ENCODE measurements around the gene TGM3. TPM values are rescaled to one million over a fixed set of nuclear protein-coding genes. Genes with fewer than 3 reads are reported as not detected.

The TGM3 gene
- total RNA-seq, 2 donors from 2014 or later: 0.27 to 0.82 TPM

- TF ChIP-seq CTCF (IDR thresholded peaks at IDR 0.05): no peak
- no peaks in the 10 kb centered on the region for H3K27me3 ChIP-seq
- H3K4me3 ChIP-seq: no peak overlapping the region
- H3K36me3 ChIP-seq: no peaks in the 10 kb centered on the region
- H3K9me3 ChIP-seq: no peaks in the 10 kb centered on the region
- H3K27ac ChIP-seq: no peak overlapping the region
- H3K9ac ChIP-seq (ENCODE audit: low read depth in 2 of 2, low read length in 2 of 2): no peak overlapping the region
- DNase-seq: no peak
- H3K4me1 ChIP-seq: no peaks in the 10 kb centered on the region
- intact Hi-C loops (cut with DNase I): no loop called here
Observed at GRCh38 chr20:2292416-2293110, 3.2 kb upstream of the TGM3 start.

GRCh38 chr20:2293486-2293885 is 2.3 kb upstream of the TGM3 start:
- H3K4me3 ChIP-seq: no peak overlapping the region
- H3K36me3 ChIP-seq: no peaks in the 10 kb centered on the region
- TF ChIP-seq CTCF (IDR thresholded peaks at IDR 0.05): no peak
- no peaks in the 10 kb centered on the region for H3K9me3 ChIP-seq
- H3K4me1 ChIP-seq: no peaks in the 10 kb centered on the region
- DNase-seq: no peak
- H3K9ac ChIP-seq (ENCODE audit: low read depth in 2 of 2, low read length in 2 of 2): no peak overlapping the region
- intact Hi-C loops (cut with DNase I): no loop called here
- no peaks in the 10 kb centered on the region for H3K27me3 ChIP-seq
- H3K27ac ChIP-seq: no peak overlapping the region

GRCh38 chr20:2293971-2294370 is 1.8 kb upstream of the TGM3 start:
- no peak overlapping the region for H3K27ac ChIP-seq
- no peak overlapping the region for H3K4me3 ChIP-seq
- H3K27me3 ChIP-seq: no peaks in the 10 kb centered on the region
- H3K9ac ChIP-seq (ENCODE audit: low read depth in 2 of 2, low read length in 2 of 2): no peak overlapping the region
- H3K9me3 ChIP-seq: no peaks in the 10 kb centered on the region
- intact Hi-C loops (cut with DNase I): no loop called here
- H3K4me1 ChIP-seq: no peaks in the 10 kb centered on the region
- no peak for TF ChIP-seq CTCF (IDR thresholded peaks at IDR 0.05)
- H3K36me3 ChIP-seq: no peaks in the 10 kb centered on the region
- DNase-seq: no peak

- Histone ChIP-seq H3K27me3 (no peaks in the 10 kb centered on the region), H3K9me3 (no peaks in the 10 kb centered on the region), H3K36me3 (no peaks in the 10 kb centered on the region), H3K27ac (no peak overlapping the region), H3K4me3 (no peak overlapping the region), H3K4me1 (no peaks in the 10 kb centered on the region), H3K9ac (ENCODE audit: low read depth in 2 of 2, low read length in 2 of 2) (no peak overlapping the region)
- intact Hi-C loops (cut with DNase I): no loop called here
- no peak for DNase-seq
- TF ChIP-seq CTCF (IDR thresholded peaks at IDR 0.05): no peak
Observed at GRCh38 chr20:2295286-2295685, 515 bp upstream of the TGM3 start.

DNA sequence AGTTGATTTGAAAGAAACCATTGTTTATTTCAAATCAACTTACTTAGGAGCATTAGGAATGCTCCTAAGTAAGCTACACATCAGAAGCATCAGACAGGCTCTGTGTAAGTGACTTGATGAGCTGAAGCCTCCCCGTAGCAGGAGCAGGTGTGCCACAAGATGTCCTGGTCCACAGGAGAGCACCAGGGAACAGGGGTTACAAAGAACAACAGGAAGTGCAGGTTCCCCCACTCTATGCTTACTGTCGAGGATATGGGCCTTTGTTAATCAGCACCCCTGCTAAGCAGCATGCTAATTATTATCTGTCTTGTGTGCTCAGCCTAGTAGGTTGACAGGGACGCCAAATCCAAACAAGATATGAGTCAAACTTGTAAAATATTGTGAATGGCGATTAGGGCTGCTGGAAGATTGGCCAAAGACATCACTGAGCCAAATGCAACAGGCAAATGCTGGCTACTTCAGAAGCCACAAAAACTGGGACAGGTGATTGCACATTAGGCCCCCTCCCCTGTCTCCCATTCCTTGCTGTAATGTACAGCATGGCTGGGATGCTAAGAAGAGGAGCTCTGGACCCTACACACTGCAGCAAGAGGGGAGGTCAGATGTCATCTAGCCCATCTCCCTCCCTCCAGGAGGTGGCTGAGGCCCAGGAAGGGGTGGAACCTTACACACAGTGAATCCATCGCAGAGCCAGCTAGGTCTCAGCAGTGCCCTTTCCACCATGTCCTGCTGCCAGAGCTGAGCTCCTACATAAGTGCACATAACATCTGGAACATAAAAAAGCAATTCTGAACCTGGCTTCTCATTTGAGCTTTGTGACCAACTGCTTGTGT is 939 bp downstream of the TGM3 start:
- no peak for DNase-seq
- no peak overlapping the region for H3K27ac ChIP-seq
- TF ChIP-seq CTCF (IDR thresholded peaks at IDR 0.05): no peak
- H3K9me3 ChIP-seq: no peaks in the 10 kb centered on the region
- no peak overlapping the region for H3K4me3 ChIP-seq
- no peak overlapping the region for H3K9ac ChIP-seq (ENCODE audit: low read depth in 2 of 2, low read length in 2 of 2)
- intact Hi-C loops (cut with DNase I): no loop called here
- no peaks in the 10 kb centered on the region for H3K4me1 ChIP-seq
- H3K27me3 ChIP-seq: no peaks in the 10 kb centered on the region
- H3K36me3 ChIP-seq: no peaks in the 10 kb centered on the region
